ENCODE results near the gene TIMM29.

DNA sequence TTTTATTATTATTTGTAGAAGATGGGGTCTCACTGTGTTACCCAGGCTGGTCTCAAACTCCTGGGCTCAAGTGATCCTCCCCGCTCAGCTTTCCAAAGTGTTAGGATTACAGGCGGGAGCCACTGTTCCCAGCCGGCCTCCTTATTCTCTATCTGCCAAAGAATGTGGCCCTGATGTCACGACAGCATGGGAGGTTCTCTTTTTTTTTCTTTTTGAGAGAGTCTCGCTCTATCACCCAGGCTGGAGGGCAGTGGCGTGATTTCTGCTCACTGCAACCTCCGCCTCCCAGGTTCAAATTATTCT is 33.7 kb upstream of the TIMM29 start:
- TF ChIP-seq, protein P1, sequence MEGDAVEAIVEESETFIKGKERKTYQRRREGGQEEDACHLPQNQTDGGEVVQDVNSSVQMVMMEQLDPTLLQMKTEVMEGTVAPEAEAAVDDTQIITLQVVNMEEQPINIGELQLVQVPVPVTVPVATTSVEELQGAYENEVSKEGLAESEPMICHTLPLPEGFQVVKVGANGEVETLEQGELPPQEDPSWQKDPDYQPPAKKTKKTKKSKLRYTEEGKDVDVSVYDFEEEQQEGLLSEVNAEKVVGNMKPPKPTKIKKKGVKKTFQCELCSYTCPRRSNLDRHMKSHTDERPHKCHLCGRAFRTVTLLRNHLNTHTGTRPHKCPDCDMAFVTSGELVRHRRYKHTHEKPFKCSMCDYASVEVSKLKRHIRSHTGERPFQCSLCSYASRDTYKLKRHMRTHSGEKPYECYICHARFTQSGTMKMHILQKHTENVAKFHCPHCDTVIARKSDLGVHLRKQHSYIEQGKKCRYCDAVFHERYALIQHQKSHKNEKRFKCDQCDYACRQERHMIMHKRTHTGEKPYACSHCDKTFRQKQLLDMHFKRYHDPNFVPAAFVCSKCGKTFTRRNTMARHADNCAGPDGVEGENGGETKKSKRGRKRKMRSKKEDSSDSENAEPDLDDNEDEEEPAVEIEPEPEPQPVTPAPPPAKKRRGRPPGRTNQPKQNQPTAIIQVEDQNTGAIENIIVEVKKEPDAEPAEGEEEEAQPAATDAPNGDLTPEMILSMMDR (IDR thresholded peaks at IDR 0.05): no peak
- TF ChIP-seq POLR2A (IDR thresholded peaks at IDR 0.05): no peak

Measured in prostate gland (tissue), 2 donors.